DOHH2 (cell line): ENCODE measurements around the gene CLDN34.
A peak's percentile ranks its signal among the peaks of the same experiment; 100 is the strongest.

Source experiments
- H3F3A ChIP-seq: fragments of 200-600 bp; sonication (generic), shearing (Covaris generic); 2 replicates; pipeline ENCODE4 v1.6.0; 2016; ENCODE audit warnings: antibody characterized with exemption, mild to moderate bottlenecking; ENCODE audit not compliant: control insufficient read depth, insufficient read depth
- H3K27ac ChIP-seq: fragments of 200-600 bp; sonication (generic); 2 replicates; pipeline ENCODE4 v1.5.1; 2014; ENCODE audit warnings: low read depth, mild to moderate bottlenecking, low read length, moderate library complexity
- H3K27me3 ChIP-seq: fragments of 200-600 bp; sonication (generic); 2 replicates; pipeline ENCODE4 v1.6.1; 2014; ENCODE audit warnings: mild to moderate bottlenecking, low read length, mixed read lengths; ENCODE audit not compliant: control insufficient read depth
- H3K36me3 ChIP-seq: fragments of 200-600 bp; sonication (generic); 2 replicates; pipeline ENCODE4 v1.6.1; 2014; ENCODE audit warnings: mild to moderate bottlenecking, low read length, moderate library complexity, mixed read lengths; ENCODE audit not compliant: control insufficient read depth
- H3K4me1 ChIP-seq: fragments of 200-600 bp; sonication (generic); 2 replicates; pipeline ENCODE4 v1.6.1; 2014; ENCODE audit warnings: mild to moderate bottlenecking, low read length, mixed read lengths; ENCODE audit not compliant: control insufficient read depth
- H3K4me2 ChIP-seq: fragments of 200-600 bp; sonication (generic); 2 replicates; pipeline ENCODE4 v1.6.0; 2014; ENCODE audit warnings: mild to moderate bottlenecking, low read length, moderate library complexity
- H3K4me3 ChIP-seq: fragments of 200-600 bp; sonication (generic); 2 replicates; pipeline ENCODE4 v1.5.1; 2014; ENCODE audit warnings: mild to moderate bottlenecking, low read length, mixed read lengths
- H3K79me2 ChIP-seq: fragments of 200-600 bp; sonication (generic); 2 replicates; pipeline ENCODE4 v1.6.1; 2014; ENCODE audit warnings: mild to moderate bottlenecking, low read length, mixed read lengths; ENCODE audit not compliant: control insufficient read depth
- H3K9me2 ChIP-seq: fragments of 200-600 bp; sonication (generic); replicated peaks from 2 replicates; pipeline ENCODE4 v1.6.1; 2014; ENCODE audit warnings: mild to moderate bottlenecking, low read length, mixed read lengths; ENCODE audit not compliant: control insufficient read depth
- H3K9me3 ChIP-seq: fragments of 200-600 bp; sonication (generic); 2 replicates; pipeline ENCODE4 v1.6.1; 2014; ENCODE audit warnings: antibody characterized with exemption, low read length, mixed read lengths; ENCODE audit not compliant: control insufficient read depth, insufficient read depth
- H4K20me1 ChIP-seq: fragments of 200-600 bp; sonication (generic); 2 replicates; pipeline ENCODE4 v1.6.0; 2014; ENCODE audit warnings: low read depth, mild to moderate bottlenecking, antibody characterized with exemption, low read length, moderate library complexity; ENCODE audit not compliant: control insufficient read depth, insufficient read depth
- CTCF ChIP-seq: fragments of 200-600 bp; sonication (generic); IDR thresholded peaks from one replicate; pipeline ENCODE4 v1.5.1; 2014; ENCODE audit warnings: antibody characterized with exemption, mild to moderate bottlenecking, low read depth, low read length; ENCODE audit not compliant: poor library complexity, severe bottlenecking
- EZH2phosphoT487 ChIP-seq: fragments of 200-600 bp; sonication (generic); IDR thresholded peaks from 2 replicates; pipeline ENCODE4 v1.6.1; 2017; ENCODE audit warnings: borderline replicate concordance, mild to moderate bottlenecking, antibody characterized with exemption, low read length, moderate library complexity, mixed read lengths

Gene CLDN34

GRCh38 chrX:9980927-9981326, 13.8 kb downstream of the CLDN34 start:
- Histone ChIP-seq H3K9me3 (no peaks in the 10 kb centered on the region), H3F3A (0 out of 2 replicates have a peak, but pooled peaks cover 4% of the 10 kb centered on the region), H3K27ac (peak overlapping the region; percentile 86), H3K36me3 (no peaks in the 10 kb centered on the region), H3K27me3 (no peaks in the 10 kb centered on the region), H4K20me1 (no peaks in the 10 kb centered on the region), H3K79me2 (no peaks in the 10 kb centered on the region), H3K4me1 (peaks cover 22% of the 10 kb centered on the region), H3K4me3 (peak overlapping the region; percentile 42), H3K9me2 (no peaks in the 10 kb centered on the region), H3K4me2 (peak overlapping the region; percentile 59)
- TF ChIP-seq EZH2phosphoT487 (no peak), CTCF (no peak)

GRCh38 chrX:9983441-9983840, 16.3 kb downstream of the CLDN34 start:
- H3K9me3 ChIP-seq = no peaks in the 10 kb centered on the region
- TF ChIP-seq EZH2phosphoT487 (no peak), CTCF (no peak)
- H3K9me2 ChIP-seq = no peaks in the 10 kb centered on the region
- H3K79me2 ChIP-seq = no peaks in the 10 kb centered on the region
- 0 out of 2 replicates have a peak, but pooled peaks cover 4% of the 10 kb centered on the region for H3F3A ChIP-seq
- no peak overlapping the region for H3K4me2 ChIP-seq
- no peaks in the 10 kb centered on the region for H4K20me1 ChIP-seq
- peaks cover 22% of the 10 kb centered on the region for H3K4me1 ChIP-seq
- no peaks in the 10 kb centered on the region for H3K36me3 ChIP-seq
- H3K4me3 ChIP-seq = no peak overlapping the region
- H3K27me3 ChIP-seq = peaks cover 3% of the 10 kb centered on the region; the same call in 1 of the 2 replicates
- H3K27ac ChIP-seq = no peak overlapping the region

GRCh38 chrX:9983846-9984245, 16.7 kb downstream of the CLDN34 start:
- TF ChIP-seq CTCF (no peak), EZH2phosphoT487 (no peak)
- no peaks in the 10 kb centered on the region for H3K79me2 ChIP-seq
- no peaks in the 10 kb centered on the region for H3K36me3 ChIP-seq
- H3K27ac ChIP-seq = no peak overlapping the region
- H3F3A ChIP-seq = 0 out of 2 replicates have a peak, but pooled peaks cover 4% of the 10 kb centered on the region
- H3K4me2 ChIP-seq = no peak overlapping the region
- H3K9me2 ChIP-seq = no peaks in the 10 kb centered on the region
- peaks cover 22% of the 10 kb centered on the region for H3K4me1 ChIP-seq
- H4K20me1 ChIP-seq = no peaks in the 10 kb centered on the region
- H3K9me3 ChIP-seq = no peaks in the 10 kb centered on the region
- no peak overlapping the region for H3K4me3 ChIP-seq
- H3K27me3 ChIP-seq = peaks cover 3% of the 10 kb centered on the region; the same call in 1 of the 2 replicates
